ENCODE results near the gene ARF6.

The ARF6 gene

GRCh38 chr14:49861699-49862088 is 31.2 kb upstream of the ARF6 start:
- peak overlapping the region; percentile 90 for H3K27ac ChIP-seq (ENCODE audit: low read length)
- peak overlapping the region; percentile 72 for H3K9ac ChIP-seq (ENCODE audit: low read depth, low read length)
- peaks cover 46% of the 10 kb centered on the region for H3K4me1 ChIP-seq (ENCODE audit: insufficient read depth, low read length)
- H3K27me3 ChIP-seq (ENCODE audit: insufficient read depth, low read length, poor library complexity), result no peaks in the 10 kb centered on the region
- H3K36me3 ChIP-seq (ENCODE audit: insufficient read depth, low read length), result no peaks in the 10 kb centered on the region
- no peaks in the 10 kb centered on the region for H4K20me1 ChIP-seq (ENCODE audit: insufficient read depth, low read length)
- TF ChIP-seq CTCF (IDR thresholded peaks at IDR 0.05; ENCODE audit: borderline replicate concordance, extremely low read depth, low read length, poor library complexity, severe bottlenecking) (no peak), EZH2 (IDR thresholded peaks at IDR 0.05; ENCODE audit: borderline replicate concordance, low read depth, low read length, severe bottlenecking) (no peak)
- H3K4me2 ChIP-seq (ENCODE audit: insufficient read depth, low read length), result peak overlapping the region; percentile 79
- peak; percentile 34 for ATAC-seq (ENCODE audit: insufficient read depth, low read depth)
- peak overlapping the region; percentile 100 for H2AFZ ChIP-seq (ENCODE audit: low read depth, low read length)
- peak overlapping the region; percentile 68 to 77 for H3K4me3 ChIP-seq (ENCODE audit: low read depth in 1 of 2, low read length in 2 of 2)
- DNase-seq, result peak; percentile 75
- no peaks in the 10 kb centered on the region for H3K9me3 ChIP-seq (ENCODE audit: insufficient read depth, low read length, severe bottlenecking)
- H3K79me2 ChIP-seq (ENCODE audit: insufficient read depth, low read length), result peaks cover 10% of the 10 kb centered on the region

- peak overlapping the region; percentile 79 for H3K4me2 ChIP-seq (ENCODE audit: insufficient read depth, low read length)
- peak overlapping the region; percentile 72 for H3K9ac ChIP-seq (ENCODE audit: low read depth, low read length)
- peaks cover 13% of the 10 kb centered on the region for H3K79me2 ChIP-seq (ENCODE audit: insufficient read depth, low read length)
- peak overlapping the region; percentile 90 for H3K27ac ChIP-seq (ENCODE audit: low read length)
- no peaks in the 10 kb centered on the region for H3K36me3 ChIP-seq (ENCODE audit: insufficient read depth, low read length)
- peaks cover 50% of the 10 kb centered on the region for H3K4me1 ChIP-seq (ENCODE audit: insufficient read depth, low read length)
- H2AFZ ChIP-seq (ENCODE audit: low read depth, low read length), result peak overlapping the region; percentile 100
- peak; percentile 36 for ATAC-seq (ENCODE audit: insufficient read depth, low read depth)
- TF ChIP-seq EZH2 (IDR thresholded peaks at IDR 0.05; ENCODE audit: borderline replicate concordance, low read depth, low read length, severe bottlenecking) (no peak), CTCF (IDR thresholded peaks at IDR 0.05; ENCODE audit: borderline replicate concordance, extremely low read depth, low read length, poor library complexity, severe bottlenecking) (peak; percentile 100)
- peak; percentile 86 for DNase-seq
- no peaks in the 10 kb centered on the region for H4K20me1 ChIP-seq (ENCODE audit: insufficient read depth, low read length)
- peak overlapping the region; percentile 68 to 77 for H3K4me3 ChIP-seq (ENCODE audit: low read depth in 1 of 2, low read length in 2 of 2)
- no peaks in the 10 kb centered on the region for H3K27me3 ChIP-seq (ENCODE audit: insufficient read depth, low read length, poor library complexity)
- H3K9me3 ChIP-seq (ENCODE audit: insufficient read depth, low read length, severe bottlenecking), result no peaks in the 10 kb centered on the region
Observed at GRCh38 chr14:49862089-49862673, 30.7 kb upstream of the ARF6 start.

DNA sequence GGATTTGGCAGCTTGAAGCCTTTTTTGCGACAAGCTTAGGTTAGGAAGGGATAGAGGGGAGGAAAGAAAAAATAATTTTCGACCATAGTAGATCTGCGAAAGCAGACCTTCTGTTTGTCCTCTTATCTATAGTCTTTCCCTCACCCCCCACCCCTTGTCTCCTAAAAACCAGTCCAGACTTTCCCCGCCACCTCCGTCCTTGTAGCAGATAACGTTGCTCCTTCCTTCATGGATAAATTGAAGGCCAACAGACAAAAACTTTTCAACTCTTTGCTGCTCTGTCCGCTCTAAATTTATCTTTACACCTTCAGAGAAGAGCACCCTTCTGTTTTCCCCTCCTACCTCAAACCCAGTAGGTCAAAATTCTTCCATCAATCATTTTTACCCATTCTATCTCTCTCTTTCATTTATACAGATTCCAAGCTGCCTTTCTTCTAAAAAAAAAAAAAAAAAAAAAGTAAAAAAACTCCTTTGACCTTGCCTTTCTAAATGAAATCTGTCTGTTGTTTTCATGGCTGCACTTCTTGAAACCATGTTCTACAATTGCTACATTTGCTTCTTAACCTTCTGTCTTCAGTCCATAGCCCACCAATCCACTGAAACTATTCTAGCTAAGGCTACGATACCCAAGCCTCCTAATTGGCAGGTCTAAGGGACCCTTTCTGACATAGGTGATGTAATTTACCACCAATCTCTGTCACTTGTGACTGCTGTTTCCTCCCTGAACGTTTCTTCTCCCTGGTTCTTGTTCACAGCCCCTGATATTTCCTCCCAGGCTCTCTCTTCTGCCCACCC is 29.2 kb upstream of the ARF6 start:
- Histone ChIP-seq H3K9ac (ENCODE audit: low read depth, low read length) (peak overlapping the region; percentile 65), H3K4me2 (ENCODE audit: insufficient read depth, low read length) (peak overlapping the region; percentile 79), H3K27ac (ENCODE audit: low read length) (peak overlapping the region; percentile 81), H3K36me3 (ENCODE audit: insufficient read depth, low read length) (no peaks in the 10 kb centered on the region), H4K20me1 (ENCODE audit: insufficient read depth, low read length) (no peaks in the 10 kb centered on the region), H3K9me3 (ENCODE audit: insufficient read depth, low read length, severe bottlenecking) (no peaks in the 10 kb centered on the region), H3K27me3 (ENCODE audit: insufficient read depth, low read length, poor library complexity) (no peaks in the 10 kb centered on the region), H3K4me3 (ENCODE audit: low read depth in 1 of 2, low read length in 2 of 2) (peak overlapping the region; percentile 45 to 77), H3K79me2 (ENCODE audit: insufficient read depth, low read length) (peaks cover 20% of the 10 kb centered on the region), H2AFZ (ENCODE audit: low read depth, low read length) (peak overlapping the region; percentile 68), H3K4me1 (ENCODE audit: insufficient read depth, low read length) (peaks cover 60% of the 10 kb centered on the region)
- no peak for TF ChIP-seq CTCF (IDR thresholded peaks at IDR 0.05; ENCODE audit: borderline replicate concordance, extremely low read depth, low read length, poor library complexity, severe bottlenecking)
- TF ChIP-seq EZH2 (IDR thresholded peaks at IDR 0.05; ENCODE audit: borderline replicate concordance, low read depth, low read length, severe bottlenecking), result no peak
- DNase-seq (peak; percentile 27), ATAC-seq (ENCODE audit: insufficient read depth, low read depth) (no peak)
